ENCODE measurements around the gene SLA2. TPM values are rescaled to one million over a fixed set of nuclear protein-coding genes. Genes with fewer than 3 reads are reported as not detected.
A peak's percentile ranks its signal among the peaks of the same experiment; 100 is the strongest.
"Not testable (repeated sequence)": the region's sequence is repeated elsewhere in the genome, so short reads cannot be mapped to it uniquely, and the experiment has no call there.

The SLA2 gene, protein sequence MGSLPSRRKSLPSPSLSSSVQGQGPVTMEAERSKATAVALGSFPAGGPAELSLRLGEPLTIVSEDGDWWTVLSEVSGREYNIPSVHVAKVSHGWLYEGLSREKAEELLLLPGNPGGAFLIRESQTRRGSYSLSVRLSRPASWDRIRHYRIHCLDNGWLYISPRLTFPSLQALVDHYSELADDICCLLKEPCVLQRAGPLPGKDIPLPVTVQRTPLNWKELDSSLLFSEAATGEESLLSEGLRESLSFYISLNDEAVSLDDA
- total RNA-seq, result not detected in 2 replicates

DNA sequence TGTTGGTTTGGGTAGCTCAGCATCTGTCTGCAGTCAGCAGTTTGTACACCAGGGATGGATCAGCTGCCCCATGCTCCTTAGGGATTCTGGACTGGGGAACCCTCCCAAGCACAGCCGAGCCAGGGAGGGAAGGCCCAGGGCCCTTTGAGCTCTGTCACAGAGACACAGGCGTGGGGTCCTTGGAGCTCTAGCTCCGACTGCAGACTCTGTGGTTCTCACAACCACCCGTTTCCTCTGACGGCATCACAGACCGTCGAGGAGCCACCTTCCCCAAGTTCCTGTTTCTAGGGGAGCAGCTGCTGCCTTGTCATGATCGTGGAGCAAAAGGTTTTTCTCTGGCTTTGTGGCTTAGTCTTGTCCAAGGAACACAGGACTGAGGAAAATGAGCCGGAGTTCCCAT is at the start of gene SLA2:
Gene SLA2 (minus strand): TSS at position 199 of the 400 bp plus-strand sequence. CDS start 4,861 bp downstream, outside the sequence.
- no peak for DNase-seq (ENCODE audit: low read depth in 2 of 2)

DNA sequence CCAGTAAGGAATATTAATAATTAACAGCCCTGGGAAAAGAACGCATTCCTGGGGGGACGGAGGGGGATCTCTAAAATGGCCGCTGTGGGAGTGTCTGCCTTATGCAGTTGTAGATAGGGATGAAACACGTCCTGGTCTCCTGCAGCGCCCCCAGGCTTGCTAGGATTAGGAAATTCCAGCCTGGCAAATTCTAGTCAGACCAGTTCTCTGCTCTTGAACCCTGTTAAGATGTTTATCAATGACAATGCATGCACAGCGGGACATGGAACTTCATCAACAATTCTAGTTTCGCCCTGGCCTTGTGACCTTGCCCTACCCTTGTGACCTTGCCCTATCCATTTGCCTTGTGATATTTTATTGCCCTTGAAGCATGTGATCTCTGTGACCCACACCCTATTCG is 49.5 kb upstream of the SLA2 start:
- DNase-seq (ENCODE audit: low read depth in 2 of 2), result not testable (repeated sequence)

DNA sequence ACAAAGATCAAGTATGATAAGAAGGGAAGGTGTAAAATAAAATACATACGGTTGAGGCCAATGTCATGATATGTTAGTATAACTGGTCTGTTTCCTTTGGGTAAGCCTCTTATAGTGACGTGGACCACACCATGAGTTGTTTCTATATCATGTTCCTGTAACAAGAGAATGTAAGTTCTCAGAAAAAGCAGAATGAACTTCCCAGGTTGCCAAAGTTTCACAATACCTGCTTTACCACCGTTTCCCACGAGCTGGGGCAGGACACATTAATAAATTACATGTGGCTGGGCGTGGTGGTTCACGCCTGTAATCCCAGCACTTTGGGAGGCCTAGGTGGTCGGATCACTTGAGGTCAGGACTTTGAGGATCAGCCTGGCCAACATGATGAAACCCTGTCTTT is 42.6 kb upstream of the SLA2 start:
- no peak for DNase-seq (ENCODE audit: low read depth in 2 of 2)

DNA sequence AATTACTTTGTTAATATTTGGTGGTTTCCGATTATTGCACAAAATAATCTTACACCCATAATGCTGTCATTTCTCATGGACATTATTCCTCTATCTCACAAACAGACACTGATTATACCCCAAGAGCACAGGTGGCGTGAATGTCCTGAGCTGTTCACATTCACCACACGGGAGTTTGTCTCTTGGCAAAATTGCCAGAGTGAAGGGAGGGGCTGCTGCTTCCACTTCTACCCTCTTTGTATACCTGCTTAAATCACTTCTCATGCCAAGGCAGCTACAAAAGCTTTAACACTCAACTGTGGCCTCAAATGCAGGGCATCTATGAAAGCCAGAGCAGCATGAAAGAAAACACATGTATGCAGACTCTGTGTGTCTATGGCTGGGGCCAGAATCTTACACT is 41.9 kb upstream of the SLA2 start:
- no peak for DNase-seq (ENCODE audit: low read depth in 2 of 2)

DNA sequence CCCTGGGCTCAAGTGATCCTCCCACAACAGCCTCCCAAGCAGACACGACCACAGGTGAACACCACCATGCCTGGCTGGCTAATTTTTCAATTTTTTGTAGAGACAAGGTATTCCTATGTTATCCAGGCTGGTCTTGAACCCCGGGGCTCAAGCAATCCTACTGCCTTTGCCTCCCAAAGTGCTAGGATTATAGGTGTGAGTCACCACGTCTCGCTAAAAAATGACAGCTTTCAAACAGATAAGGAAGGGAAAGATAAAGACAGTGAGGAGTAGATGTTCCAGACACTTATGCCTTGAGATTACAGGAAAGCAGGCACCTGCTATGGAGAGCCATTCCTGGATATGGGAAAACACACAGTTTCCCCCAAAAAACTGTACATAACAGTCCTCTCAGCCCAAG is 40.9 kb upstream of the SLA2 start:
- DNase-seq (ENCODE audit: low read depth in 2 of 2), result no peak

DNA sequence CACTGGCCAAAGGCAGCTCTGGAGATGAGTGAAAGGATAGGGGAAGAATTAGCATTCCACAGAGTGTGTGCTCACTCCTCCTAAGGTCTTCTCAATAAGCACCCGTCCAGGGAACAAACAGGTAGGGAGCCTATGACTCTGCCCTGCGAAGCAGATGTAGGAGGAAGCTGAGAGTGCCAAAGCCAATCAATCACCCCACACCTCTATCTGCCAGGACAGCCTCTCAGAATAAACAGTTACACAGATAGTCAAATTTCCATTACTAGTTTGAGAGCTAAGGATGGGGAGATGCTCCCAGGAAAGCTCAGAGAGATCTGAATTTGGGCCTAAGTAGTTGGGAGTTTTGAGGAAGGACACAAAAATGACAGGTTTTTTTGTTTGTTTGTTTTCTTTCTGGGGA is 40.5 kb upstream of the SLA2 start:
- DNase-seq (ENCODE audit: low read depth in 2 of 2), result no peak

DNA sequence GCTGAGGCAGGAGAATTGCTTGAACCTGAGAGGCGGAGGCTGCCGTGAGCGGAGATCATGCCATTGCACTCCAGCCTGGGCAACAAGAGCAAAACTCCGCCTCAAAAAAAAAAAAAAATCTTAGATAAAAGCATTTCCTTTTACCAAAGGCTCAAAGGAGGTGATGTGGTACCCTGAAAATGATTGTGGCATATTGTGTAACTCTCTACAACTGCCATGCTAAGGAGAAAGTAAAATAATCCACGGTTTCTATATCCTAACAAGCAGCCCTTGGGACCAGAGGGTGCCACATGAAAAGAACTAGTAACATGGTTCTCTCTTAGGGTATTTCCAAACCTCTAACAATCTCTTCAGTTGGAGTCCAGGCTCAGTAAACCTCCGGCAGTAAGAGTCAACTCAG is 38.8 kb upstream of the SLA2 start:
- no peak for DNase-seq (ENCODE audit: low read depth in 2 of 2)

DNA sequence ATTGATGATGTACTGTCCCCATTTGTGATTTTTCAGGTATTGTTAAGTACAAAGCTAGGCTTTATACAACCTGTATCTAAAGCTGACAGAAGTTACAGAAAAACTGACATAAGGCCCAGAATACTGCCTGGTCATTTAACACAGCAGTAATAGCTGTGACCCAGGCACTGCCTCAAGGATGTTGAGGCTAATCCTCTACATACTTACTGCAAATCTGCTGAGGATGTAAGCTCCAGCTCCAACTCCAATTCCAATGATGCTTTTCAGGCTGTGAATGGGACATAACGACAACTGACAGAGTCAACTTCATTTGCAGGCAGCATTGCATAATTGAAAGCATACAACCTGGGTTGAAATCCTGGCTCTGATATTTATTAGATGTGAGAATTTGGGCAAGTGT is 36.3 kb upstream of the SLA2 start:
- DNase-seq (ENCODE audit: low read depth in 2 of 2), result no peak

DNA sequence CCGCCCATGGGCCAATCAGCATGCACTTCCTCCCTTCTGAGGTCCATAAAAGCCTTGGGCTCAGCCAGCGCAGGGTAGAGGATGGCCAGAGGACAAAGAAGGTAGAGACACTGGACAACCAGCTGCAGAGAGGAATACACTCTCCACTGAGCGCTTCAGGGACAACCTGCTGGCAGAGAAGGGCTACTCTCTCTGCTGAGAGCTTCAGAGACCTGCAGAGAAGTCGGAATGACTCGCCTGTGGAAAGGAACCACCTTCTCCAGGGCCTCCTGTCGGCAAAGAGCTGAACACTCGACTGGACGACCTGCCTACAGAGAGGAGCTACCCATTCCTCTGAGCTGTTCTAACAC is 31.4 kb upstream of the SLA2 start:
- DNase-seq (ENCODE audit: low read depth in 2 of 2), result no peak

DNA sequence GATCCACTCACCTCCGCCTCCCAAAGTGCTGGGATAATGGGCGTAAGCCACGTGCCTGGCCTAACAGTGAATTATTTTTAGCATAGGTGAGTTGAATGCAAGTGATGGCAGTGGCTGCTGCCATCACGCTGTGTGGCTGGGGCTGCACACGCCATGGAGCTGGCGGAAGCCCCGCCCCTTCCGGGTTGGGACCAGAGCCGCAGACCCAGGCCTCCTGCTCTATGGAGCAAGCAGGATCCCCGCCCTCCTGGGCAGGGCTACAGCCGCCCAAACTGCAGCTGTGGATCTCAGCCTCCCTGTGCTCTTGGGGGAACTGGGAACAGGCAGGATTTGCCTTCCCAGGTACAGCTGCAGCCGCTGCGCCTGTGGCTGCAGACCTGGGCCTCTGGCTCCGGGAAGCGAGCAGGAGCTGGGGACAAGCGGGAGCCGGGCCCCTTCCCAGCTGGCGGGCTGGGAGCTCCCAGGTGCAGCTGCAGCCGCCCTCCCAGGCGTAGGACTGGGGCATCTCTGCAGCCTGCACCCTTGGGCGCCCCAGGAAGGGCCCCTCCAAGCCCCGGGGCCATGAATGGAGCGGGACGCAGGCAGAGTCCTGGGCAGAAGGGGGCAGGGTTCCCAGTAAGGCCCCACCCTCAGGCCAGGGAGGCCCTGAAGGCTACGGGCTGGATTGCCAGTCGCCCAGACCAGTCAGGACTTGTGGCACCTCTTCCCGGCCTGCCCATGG is 30.9 kb upstream of the SLA2 start:
- no peak for DNase-seq (ENCODE audit: low read depth in 2 of 2)

DNA sequence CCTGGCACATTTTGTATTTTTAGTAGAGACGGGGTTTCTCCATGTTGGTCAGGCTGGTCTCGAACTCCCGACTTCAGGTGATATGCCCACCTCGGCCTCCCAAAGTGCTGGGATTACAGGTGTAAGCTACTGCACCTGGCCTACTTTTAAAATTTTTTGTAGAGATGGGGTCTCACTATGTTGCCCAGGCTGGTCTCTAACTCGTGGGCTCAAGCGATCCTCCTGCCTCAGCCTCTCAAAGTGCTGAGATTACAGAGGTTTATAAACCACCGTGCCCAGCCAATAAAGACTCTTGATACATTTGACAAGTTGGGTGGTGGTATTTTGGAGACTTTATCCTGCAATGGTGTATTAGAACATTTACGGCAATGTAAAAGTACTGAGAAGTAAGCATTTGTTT is 29.5 kb upstream of the SLA2 start:
- not testable (repeated sequence) for DNase-seq (ENCODE audit: low read depth in 2 of 2)

DNA sequence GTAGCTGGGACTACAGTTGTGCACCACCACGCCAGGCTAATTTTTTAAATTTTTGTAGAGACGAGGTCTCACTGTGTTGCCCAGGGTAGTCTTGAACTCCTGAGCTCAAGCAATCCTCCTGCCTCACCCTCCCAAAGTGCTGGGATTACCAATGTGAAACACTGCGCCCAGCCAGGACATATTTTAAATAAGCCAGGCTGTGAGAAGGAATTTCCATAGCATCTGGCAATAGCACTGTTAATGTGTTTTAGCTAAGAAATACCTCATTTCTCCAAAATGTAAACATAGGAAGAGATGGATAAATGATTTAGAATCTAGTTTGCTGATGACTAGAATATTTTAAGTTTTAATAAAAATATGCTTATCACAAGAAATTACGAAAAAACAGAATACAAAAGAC is 27.0 kb upstream of the SLA2 start:
- no peak for DNase-seq (ENCODE audit: low read depth in 2 of 2)

DNA sequence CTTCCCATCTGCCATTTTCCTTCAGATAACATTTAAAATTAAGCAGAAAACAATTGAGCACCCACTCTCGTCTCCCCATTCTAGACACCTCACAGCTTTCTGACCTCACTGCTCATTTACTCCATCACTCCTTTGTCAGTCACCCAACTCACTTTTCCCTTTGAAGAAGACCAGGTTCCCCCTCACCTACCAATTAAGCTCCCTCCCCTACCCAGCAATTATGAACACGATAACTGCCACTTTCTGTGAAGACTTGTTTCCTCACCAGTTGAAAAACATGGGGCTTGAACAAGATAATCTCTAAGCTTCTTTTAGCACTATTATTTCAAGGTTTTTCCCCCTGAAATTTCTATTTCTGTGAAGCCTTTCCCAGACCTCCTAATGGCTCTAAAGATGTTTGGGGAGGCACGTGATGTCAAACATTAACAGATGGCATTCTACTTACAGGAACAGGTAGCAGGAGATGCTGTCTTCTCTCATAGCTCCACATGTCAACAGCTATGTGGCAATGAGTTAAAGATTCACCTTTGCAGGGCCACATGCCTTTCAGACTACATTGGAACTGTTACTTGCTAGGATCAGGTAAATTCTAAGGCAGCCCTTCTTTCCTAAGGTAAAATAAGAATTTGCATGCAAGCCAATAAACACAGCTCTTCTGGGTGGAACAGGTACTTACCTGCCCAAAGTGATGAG is 24.8 kb upstream of the SLA2 start:
- no peak for DNase-seq (ENCODE audit: low read depth in 2 of 2)

DNA sequence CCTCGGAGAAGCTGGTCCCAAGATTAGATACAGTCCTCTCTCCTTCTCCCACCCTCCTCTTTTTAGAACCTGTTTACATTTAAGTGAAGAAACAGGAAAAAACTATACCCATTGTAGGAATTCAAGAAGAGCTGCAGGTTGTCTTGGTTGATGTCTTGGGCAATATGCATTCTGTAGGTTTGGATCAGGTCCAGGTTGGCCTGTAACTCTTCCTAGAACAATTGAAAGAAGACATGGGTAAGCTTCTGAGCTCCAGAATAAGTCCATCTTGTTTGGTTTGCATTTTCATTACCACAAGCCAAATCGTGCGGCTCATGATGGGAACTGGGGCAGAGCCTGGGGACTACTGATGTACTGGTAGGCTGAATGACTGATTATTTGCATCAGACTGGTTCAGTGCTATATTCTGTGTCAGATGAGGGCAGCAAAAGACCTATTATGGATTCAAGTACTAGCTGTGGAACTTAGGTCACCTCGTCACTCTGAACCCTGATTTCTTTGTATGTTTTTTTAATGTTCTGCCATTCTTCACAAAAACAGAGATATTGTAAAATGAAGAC is 20.3 kb upstream of the SLA2 start:
- peak; percentile 29 to 30 for DNase-seq (ENCODE audit: low read depth in 2 of 2)

DNA sequence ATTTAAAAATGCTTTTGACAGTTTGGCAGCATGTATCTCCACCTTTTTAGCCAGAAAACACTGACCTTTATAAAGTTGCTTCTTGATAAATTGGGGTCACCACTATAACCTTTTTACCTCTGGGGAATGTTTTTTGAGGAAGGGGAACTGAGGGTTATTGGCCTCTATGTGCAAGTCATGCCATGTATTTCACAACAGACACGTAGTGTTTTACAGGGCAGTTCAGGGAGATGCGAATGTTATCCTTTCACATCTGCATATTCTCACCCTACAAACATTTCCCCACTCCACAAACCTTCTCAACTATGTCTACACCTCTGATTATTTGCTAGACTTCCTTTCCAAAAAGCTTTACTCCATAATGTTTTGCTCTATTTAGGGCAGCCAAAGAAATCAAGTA is 17.0 kb upstream of the SLA2 start:
- DNase-seq (ENCODE audit: low read depth in 2 of 2), result no peak

DNA sequence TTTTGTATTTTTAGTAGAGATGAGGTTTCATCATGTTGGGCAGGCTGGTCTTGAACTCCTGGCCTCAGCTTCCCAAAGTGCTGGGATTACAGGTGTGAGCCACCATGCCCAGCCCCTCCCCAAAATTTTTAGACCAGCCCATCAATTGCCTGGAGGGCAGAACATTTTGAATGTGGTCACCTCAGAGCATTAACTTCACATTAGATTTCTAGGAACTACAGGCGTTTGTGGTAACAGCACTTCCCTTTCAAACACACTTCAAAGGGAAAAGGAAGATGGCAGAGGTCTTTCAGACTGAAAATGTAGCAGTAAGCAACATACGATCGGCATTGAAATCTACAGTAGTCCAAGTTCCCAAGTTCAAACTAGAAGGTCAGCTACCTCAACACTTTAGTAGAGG is 12.3 kb upstream of the SLA2 start:
- DNase-seq (ENCODE audit: low read depth in 2 of 2), result no peak

DNA sequence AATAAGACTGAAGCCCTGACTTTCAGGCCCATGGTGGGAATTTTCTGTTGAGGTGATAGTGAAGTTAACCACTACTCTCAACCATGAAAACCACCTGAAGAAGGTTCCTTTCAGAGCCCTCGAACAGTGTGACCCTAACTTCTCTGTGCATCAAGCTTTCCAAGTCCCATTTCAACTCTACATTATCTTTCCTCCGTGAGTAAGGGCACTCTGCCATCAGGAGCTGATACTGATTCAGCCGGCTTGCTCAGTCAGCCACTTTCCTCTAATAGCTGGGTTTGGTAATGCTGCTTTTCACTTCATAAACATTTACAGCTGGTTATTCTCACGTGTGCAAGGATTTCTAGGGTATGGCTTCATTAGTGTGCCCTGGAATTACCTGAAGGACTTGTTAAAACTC is 10.7 kb upstream of the SLA2 start:
- no peak for DNase-seq (ENCODE audit: low read depth in 2 of 2)

DNA sequence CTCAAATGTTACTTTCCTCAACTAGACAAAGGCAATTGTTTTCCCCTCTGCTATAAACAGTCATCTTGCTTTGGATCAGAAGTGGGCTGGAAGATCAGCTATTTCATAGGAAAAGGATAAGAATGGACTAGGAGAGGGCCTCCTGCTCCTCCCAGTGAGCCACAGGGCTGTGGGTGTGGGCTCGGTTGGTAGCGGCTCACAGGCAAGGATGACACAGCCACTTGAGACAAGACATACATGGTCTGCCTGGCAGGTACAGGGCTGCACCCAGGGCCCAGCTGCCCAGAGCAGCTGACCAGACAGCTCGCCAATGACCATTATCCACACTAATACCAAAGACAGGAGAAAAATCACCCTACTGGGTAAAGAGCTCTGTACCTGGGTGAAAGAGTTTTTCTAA is 9.0 kb upstream of the SLA2 start:
- no peak for DNase-seq (ENCODE audit: low read depth in 2 of 2)

DNA sequence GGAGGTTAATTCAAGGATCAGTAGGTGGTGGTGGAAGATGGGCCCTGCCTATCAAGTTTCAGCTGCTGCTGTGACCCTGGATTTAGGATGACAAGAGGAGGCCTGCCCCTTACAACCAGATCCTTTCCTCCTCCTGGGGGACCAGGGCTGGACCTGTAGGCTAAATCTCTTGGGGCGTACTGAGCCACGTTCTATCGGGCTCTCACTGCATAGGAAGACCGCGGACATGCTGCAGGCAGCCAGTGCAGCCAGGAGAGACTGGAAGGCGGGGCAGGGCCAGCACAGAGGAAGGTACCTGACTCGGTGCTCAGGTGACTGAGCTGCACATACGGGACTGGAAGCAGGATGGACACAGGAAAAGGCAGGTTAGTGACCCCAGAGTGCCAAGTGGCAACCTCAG is 8.5 kb upstream of the SLA2 start:
- DNase-seq (ENCODE audit: low read depth in 2 of 2), result no peak

DNA sequence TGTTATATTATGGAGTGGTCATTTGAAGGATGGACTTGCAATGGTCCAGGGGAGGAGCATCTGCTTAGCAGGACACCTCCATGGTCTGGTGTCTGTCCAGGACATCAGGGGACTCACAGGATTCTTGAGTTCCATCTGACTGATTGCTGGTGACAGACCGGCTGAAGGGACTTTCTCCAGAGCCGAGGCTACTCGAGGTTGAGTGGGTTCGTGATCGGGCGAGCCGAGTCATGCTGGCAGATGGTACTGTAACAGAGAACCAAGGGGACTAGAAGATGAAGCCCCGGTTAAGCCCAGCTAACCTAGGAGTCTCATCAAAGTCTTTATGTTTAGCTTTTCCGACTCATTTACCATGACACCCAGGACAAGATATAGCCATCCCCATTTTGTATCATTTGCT is 7.5 kb upstream of the SLA2 start:
- no peak for DNase-seq (ENCODE audit: low read depth in 2 of 2)

DNA sequence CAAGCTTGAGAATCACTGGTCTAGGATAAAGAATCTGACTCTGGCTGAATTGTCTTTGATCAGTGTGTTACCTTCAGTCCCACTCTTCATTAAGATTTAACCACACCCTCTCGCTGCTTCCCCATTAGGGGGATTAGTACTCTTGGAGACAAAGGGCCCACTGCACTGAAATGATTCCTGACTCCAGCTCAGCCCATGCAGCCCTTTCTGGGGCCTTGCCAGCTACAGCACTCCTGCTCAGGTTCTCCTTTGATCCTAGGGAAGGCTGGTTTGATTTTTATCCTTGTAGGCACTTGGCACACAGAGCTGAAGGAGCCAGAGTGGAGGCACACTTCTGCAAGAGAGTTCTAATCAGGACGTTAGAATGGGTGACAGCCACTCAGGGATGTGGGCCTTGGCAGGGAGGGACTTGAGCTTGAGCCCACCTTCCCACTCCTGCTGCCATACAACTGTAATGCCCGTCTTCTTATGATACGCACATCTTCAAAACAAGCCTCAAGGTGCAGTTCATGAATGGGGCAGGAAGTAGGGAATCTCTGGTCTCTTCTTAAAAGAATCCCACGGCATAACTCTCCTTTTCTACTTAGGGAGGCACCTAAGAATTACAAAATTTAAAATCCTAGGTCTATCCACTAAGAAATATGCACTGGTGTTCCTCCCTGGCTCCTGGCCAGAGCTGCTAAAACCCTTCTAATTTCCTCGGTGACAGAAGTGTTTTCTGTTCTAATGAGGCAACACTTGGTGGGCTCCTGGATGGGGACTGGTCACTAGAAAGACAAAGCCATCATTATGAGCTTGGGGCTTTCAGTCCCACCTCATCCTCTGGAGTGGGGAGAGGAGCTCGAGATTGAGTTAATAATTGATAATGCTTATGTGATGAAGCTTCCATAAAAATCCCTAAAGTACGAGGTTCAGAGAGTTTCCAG is 1.5 kb upstream of the SLA2 start:
- DNase-seq (ENCODE audit: low read depth in 2 of 2), result no peak

DNA sequence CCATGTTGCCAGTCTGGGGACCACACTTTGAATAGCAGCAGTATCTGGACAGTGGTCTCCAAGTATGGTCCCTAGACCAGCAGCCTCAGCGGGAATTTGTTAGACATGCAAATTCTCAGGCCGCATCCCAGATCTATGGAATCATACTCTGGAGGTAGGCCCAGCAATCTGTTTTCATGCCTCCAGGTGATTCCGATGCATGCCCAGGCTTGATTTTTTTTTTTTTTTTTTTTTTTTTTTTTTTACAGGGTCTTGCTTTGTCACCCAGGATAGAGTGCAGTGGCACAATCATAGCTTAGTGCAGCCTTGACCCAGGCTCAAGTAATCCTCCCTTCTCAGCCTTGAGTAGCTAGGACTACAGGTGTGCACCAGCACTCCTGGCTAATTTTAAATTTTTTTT is 682 bp upstream of the SLA2 start:
- DNase-seq (ENCODE audit: low read depth in 2 of 2), result no peak

All from dermis microvascular lymphatic vessel endothelial cell (primary cell).